NB4 (cell line): ENCODE data around the gene MYO1E.

ENCODE experiments used
- POLR2A ChIP-seq: IDR thresholded peaks from 2 replicates; pipeline ENCODE4 v1.6.1; 2011; ENCODE audit warnings: mild to moderate bottlenecking; ENCODE audit not compliant: insufficient read length; ENCODE audit errors: extremely low read depth
- TF ChIP-seq, protein P1 (sequence below): IDR thresholded peaks from one replicate; pipeline ENCODE4 v1.5.1; 2012; ENCODE audit warnings: low read depth, low read length

DNA sequence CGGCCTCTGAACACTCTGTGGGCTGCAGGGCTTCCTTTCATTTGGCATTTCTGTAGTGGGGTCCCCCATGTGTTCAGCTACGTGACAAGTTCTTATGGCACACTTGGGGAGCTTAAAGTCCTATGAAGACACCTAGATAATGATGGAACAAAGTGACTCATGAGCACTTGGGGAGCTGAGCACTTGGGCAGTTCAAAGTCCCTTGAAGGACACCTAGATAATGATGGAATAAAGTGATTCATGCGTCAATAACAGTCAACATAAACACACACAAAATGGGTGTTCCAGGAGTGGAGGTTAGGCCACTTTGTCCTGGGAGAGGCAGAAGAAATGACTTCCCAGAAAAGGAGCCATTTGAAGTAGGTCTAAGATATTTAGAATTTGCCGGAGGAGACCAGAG, 99.4 kb downstream of the MYO1E start:
- no peak for TF ChIP-seq POLR2A
- TF ChIP-seq, protein P1, sequence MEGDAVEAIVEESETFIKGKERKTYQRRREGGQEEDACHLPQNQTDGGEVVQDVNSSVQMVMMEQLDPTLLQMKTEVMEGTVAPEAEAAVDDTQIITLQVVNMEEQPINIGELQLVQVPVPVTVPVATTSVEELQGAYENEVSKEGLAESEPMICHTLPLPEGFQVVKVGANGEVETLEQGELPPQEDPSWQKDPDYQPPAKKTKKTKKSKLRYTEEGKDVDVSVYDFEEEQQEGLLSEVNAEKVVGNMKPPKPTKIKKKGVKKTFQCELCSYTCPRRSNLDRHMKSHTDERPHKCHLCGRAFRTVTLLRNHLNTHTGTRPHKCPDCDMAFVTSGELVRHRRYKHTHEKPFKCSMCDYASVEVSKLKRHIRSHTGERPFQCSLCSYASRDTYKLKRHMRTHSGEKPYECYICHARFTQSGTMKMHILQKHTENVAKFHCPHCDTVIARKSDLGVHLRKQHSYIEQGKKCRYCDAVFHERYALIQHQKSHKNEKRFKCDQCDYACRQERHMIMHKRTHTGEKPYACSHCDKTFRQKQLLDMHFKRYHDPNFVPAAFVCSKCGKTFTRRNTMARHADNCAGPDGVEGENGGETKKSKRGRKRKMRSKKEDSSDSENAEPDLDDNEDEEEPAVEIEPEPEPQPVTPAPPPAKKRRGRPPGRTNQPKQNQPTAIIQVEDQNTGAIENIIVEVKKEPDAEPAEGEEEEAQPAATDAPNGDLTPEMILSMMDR = no peak
